Left renal pelvis (tissue), 4 donors: Measurements from ENCODE around the gene CDIPT. TPM values are rescaled to one million over a fixed set of nuclear protein-coding genes. Genes with fewer than 3 reads are reported as not detected.
"Not testable (repeated sequence)": the region's sequence is repeated elsewhere in the genome, so short reads cannot be mapped to it uniquely, and the experiment has no call there.

ENCODE experiments used
- DNase-seq, 4 donors: peaks; one replicate each; pipeline ENCODE4 v3.0.0-alpha.2; 2013; ENCODE audit warnings: low read depth in 4 of 4, low spot score in 3 of 4
- polyA plus RNA-seq, 4 donors: library from polyadenylated mRNA; unstranded; fragments of 120-200 nt; gene quantifications; one replicate each; pipeline ENCODE4 v1.2.1, GENCODE V29; 2013; ENCODE audit not compliant: insufficient read length in 4 of 4

The CDIPT gene, protein sequence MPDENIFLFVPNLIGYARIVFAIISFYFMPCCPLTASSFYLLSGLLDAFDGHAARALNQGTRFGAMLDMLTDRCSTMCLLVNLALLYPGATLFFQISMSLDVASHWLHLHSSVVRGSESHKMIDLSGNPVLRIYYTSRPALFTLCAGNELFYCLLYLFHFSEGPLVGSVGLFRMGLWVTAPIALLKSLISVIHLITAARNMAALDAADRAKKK
- 100 to 1,000 TPM in 1 of 4 donors, 10 to 100 TPM in 3; 79.6 to 114 (median 96.8) TPM for polyA plus RNA-seq

DNA sequence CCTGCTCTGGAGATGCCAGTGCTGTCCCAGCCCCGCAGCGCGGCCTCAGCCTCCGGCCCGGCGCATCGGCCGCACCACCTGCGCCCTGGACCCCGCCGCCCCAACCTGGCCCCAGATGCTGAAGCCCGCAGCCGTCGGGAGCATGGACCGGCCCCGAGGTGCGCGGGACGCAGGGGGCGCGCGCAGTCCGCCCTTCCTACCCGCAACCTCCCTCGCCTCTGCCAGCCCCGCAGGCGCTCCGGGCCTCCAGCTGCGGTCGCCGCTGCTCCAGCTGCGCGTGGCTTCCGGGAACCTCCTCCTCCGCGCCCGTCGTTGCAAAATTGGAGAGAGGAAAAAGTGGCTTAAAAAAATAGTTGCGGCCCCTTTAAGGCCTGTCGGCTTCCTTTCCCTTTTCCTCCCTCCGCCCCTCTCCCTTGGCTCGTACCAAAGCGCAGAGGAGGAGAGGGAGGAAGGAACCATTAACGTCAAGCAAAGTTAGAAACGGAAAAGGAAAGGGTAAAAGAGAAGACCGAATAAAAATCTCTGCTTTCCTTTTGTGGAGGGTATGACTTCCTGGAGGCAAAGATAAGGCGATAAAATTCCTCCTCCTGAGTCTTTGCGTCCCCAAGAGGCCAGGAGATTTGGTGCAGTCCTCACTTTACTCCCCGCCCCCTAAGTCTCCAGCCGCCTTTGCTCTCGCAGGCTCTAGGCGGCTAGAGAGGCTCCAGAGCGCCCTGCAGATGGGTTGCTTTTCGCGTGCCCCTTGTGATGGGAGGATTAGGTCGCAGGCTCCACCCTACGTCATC lies at the start of gene CDIPT:
CDIPT (minus strand) TSS at position 343 of the 785 bp plus-strand sequence. CDS start 369 bp downstream, outside the sequence.
- peak; percentile 93 to 96 (median 94) for DNase-seq

DNA sequence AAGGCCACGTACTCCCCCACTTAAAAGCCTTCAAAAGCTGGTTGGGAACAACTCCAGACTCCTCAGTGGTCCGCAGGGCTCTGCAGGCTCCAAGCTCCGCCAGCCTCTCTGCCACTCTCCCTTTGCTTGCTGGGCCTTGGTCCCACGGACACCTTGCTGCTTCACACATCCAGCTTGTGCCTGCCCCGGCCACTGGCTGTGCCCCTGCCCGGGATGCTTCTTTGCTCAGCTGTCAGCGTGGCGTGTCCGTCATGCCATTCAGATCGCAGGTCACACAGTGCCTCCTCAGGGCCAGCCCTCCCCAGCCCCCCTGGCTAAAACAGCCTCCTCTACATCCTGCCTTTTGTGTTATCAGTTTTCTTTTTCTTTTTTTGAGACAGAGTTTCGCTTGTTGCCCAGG lies 49.1 kb upstream of the CDIPT start:
- no peak for DNase-seq

DNA sequence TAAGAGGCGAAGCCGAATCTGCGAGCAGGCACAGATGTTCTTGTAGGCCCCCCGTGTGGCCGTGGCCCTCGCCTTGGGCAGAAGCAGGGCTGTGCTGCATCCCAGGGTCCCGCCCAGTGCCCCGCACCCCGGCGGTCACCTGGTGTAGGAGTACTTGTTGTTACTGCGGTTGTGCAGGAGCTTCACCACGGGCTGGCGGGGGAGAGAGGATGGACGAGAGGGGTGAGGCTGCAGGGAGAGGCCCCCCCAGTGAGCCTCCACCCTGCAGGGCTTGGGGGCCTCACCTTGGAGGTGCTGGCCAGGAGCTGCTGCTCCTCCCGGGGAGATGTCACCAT lies 48.6 kb upstream of the CDIPT start:
- DNase-seq = no peak

DNA sequence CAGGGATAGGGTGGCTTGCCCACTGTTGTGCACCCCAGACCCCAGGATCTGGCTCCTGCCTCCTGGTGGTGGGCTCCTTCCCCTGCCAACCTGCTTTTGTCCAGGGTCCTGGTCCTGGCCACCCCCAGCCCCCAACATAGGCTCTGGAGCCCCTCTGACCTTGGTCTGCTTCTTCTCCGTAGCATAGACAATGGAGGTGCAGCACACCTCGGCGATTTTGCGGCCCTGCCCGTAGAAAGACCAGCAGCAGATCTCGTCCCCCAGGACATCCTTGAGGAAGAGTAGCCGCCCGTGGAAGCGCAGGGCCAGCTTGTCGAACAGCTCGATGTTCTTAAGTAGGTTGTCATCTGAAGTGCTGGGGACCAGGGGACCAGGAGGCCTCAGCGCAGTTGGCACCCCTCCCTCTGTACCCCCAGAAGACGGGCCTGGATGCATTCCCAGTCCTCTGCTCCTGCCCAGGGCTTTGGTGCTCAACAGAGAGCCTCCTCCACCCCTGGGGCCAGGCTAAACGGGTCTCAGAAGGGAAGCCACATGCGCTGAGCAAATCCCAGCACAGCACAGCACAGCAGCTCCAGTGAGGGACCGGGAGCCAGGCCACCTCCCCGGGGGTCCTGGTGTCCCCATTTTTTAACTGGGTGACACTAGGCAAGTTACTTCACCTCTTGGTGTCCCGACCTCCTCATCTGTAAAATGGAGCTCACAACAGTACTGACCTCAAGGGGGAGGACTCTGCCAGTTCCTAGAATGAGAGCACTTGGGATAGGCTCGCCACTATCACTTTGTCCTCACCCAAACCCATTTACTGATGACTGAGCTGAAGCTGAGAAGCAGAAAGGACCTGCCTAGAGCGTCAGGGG lies 48.0 kb upstream of the CDIPT start:
- DNase-seq = no peak

DNA sequence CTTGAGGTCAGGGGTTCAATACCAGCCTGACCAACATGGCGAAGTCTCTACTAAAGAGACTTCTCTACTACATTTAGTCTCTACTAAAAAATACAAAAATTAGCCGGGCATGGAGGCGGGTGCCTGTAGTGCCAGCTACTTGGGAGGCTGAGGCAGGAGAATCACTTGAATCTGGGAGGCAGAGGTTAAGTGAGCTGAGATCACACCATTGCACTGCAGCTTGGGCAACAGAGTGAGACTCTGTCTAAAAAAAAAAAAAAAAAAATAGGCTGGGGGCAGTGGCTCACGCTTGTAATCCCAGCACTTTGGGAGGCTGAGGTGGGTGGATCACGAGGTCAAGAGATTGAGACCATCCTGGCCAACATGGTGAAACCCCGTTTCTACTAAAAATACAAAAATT lies 46.8 kb upstream of the CDIPT start:
- not testable (repeated sequence) for DNase-seq

DNA sequence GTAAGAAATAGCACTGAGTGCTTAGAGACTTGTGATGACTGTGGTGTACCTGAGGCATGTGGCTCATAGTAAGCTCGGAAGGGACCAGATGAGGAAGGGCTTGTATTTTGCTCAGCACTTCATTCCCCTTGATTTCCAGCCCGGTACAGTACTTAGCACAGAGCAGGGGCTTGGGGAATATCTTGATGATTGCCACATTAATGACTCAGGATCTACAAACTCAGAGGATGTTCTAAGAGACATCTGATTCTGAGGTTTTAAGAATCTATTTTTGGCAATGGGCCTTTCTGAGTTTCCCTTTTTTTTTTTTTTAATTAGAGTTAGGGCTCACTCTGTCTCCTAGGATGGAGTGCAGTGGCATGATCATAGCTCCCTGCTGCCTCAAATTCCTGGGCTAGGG lies 46.4 kb upstream of the CDIPT start:
- no peak for DNase-seq

DNA sequence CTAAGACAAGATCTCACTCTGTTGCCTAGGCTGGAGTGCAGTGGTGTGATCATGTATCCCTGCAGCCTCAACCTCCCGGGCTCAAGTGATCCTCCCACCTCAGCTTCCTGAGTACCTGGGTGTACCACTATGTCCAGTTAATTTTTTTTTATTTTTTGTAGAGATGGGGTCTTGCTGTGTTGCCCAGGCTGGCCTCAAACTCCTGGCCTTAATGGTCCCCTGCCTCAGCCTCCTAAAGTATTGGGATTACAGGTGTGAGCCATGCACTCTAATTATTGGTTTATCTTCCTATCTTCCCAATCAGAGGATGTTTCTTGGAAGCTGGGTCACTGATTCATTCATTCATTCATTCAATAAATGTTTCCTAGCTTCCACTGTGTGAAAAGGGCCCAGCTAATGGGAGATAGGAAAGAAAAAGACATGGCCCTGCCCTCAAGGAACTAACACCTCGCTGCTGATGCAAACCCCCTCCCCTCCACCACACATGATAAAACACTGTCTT lies 45.7 kb upstream of the CDIPT start:
- no peak for DNase-seq

DNA sequence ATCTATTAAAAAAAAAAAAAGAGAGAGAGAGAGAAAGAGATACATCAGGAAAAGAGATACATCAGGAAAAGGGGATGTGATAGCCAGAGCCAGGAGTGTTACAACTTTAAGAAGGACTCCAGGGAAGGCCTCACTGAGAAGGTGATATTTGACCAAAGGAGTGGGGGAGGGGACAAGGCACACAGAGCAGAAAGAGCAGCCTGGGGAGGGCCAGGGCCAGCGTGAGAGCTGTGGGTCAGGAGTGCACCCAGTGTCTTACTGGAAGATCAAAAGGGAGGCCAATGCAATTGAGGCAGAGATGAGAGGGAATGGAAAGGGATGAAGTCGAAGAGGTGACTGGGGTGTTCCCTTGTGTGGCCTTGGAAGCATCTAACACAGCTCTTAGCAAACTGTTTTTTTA lies 44.9 kb upstream of the CDIPT start:
- DNase-seq = no peak

DNA sequence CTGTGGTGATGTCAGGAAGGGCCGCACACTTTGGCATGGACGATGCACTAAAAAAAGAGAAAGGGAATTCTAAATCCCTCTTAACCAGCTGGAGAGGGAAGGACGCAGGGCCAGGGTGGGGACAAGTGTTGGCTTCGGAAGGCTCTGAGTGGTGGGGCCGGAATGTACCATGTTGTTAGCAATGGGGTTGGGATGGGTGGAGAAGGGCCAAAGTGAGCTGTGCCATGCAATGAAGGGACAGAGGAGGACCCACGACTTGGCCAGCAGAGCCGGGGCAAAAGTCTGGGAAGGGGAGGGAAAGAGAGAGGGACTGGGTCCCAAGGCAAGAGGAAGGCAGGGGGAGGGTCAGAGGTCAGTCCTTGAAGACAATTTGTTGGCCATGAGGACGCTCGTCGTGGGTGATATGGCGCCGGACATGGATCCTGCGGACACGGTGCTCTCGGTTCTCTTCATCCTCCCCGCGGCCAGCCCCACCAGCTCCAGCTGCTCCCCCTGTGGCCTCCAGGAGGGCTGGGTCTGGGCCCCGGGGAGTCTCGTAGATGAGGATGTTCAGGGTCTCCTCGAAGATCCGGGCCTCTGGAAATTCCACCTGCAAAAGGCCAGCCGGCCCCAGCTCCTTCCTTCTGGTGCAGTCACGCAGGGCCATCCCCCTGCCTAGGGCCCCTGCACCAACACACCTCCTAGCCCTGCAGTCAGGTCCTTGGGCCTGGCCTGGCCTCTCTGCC lies 43.7 kb upstream of the CDIPT start:
- no peak for DNase-seq

DNA sequence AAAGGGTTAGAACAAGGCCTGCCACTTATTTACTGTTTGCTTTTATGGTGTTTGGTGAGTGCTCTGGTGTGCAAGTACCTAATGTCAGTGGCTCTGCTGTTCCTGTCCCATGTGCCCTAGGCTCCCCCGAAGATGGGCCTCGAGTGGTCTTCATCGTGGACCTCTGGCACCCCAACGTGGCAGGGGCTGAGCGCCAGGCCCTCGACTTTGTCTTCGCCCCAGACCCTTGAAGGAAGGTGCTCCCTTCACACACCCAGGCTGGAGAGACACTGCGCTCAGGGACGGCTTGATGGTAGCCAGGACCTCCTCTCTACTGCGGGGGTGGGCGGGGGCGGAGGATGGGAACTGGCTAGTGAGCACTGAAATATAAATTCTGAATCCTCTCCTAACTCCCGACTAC lies 42.6 kb upstream of the CDIPT start:
- DNase-seq = no peak

DNA sequence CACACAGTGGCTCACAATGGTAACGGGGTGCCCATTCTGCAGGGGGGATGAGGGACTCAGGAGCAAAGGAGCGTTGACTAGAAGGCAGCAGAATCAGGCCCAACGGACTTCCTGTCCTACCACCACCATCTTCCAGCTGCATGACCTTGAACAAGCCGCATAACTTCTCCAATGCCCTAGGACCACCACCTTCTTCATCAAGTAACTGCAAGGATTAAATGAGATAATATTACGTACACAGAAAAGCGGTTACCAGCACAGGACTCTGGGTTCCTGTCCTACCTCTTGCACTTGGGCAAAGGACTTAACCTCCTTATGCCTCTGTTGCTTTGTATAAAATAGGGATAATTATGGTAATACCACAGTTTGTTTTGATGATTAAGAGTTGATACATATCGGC lies 41.9 kb upstream of the CDIPT start:
- DNase-seq = no peak

DNA sequence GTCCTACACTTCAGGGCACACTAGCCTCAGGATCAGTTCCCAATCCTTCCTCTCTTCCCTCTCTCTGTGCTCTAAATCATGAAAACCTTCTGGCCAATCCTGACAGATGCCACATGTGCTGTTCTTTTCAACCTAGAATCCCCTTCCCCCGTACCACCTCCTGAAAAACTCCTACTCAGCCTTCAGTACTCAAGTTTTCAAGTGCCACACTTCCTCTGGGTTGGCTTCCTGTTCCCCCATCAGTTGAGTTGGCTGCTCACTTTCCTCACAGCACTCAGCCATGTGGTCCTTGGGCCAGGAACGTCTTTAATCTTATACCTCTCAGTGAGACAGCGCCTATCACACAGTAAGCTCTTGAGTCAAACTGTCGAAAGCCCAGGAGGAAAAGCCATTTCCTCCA lies 40.6 kb upstream of the CDIPT start:
- no peak for DNase-seq

DNA sequence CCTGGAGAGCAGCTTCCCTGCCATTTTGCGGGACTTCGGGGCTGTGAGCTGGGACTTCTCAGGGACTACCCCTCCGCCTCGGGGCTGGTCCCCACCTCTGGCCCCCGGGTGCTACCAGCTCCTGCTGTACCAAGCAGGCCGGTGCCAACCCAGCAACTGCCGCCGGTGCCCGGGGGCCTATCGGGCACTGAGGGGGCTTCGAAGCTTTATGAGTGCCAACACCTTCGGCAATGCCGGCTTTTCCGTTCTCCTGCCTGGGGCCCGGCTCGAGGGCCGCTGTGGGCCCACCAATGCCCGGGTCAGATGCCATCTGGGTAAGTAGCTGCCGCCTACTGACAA lies 38.5 kb upstream of the CDIPT start:
- DNase-seq = no peak

DNA sequence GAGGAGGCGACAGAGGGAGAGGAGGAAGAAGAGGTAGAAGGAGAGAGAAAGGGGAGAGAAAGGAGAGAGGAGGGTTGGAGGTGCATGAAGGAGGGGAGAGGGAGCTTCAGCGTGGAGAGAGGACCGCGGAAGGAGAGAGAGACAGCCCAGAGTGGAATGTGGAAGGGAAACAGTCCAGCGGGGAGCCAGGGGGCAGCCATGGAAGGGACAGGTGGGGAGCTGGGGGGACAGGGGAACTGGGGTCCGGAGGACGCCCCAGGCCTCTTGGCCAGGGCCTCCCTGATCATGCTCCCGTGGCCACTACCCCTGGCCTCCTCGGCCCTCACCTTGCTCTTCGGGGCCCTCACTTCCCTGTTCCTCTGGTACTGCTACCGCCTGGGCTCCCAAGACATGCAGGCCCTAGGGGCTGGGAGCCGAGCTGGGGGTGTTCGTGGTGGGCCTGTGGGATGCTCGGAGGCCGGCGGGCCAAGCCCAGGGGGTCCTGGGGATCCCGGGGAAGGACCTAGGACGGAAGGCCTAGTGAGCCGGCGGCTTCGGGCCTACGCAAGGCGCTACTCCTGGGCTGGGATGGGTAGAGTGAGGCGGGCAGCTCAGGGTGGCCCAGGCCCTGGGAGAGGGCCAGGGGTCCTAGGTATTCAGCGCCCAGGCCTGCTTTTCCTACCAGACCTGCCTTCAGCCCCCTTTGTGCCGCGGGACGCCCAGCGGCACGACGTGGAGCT lies 38.0 kb upstream of the CDIPT start:
- DNase-seq = no peak

DNA sequence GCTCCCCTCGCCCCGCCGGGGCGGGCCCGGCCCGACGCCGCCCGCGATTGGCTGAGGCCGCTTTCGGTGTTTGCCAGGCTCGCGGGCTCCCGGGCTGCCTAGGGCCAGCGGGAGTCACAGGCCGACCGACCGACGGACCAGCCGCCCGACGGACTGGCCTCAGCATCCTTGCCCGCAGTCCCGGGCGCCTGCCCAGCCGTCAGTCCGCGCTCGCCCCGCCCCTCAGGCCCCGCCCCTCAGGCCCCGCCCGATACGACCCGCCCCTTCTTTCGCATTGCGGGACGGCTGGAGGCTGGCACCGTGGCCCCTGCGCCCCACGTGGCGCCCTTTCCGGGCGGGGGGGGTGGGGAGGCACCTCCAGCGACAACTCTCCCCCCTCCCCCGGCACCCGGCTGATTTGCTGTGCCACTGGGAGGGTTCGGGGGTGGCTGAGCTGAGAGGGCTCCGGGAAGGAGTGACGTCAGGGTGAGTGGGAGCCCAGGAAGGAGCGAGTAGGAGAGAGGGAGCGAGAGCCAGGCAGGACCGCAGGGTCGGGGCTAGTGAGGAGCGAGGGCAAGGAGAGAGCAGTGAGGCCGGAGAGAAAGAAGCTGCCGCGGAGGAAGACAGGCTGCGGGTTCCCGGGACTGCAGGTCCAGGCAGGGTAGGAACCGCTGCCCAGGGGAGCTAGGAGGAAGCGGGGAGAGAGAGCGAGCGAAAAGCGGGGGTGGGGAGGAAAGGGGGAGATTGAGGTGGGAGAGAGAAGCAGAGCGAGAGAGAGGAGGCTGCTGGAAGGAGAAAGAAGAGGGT lies 37.3 kb upstream of the CDIPT start, which contains the start of gene ASPHD1:
ASPHD1 (plus strand) TSS at position 387 of the 786 bp plus-strand sequence. CDS start 484 bp downstream, outside the sequence.
- peak in 2 of 4 donors; percentile 36 to 58 for DNase-seq

DNA sequence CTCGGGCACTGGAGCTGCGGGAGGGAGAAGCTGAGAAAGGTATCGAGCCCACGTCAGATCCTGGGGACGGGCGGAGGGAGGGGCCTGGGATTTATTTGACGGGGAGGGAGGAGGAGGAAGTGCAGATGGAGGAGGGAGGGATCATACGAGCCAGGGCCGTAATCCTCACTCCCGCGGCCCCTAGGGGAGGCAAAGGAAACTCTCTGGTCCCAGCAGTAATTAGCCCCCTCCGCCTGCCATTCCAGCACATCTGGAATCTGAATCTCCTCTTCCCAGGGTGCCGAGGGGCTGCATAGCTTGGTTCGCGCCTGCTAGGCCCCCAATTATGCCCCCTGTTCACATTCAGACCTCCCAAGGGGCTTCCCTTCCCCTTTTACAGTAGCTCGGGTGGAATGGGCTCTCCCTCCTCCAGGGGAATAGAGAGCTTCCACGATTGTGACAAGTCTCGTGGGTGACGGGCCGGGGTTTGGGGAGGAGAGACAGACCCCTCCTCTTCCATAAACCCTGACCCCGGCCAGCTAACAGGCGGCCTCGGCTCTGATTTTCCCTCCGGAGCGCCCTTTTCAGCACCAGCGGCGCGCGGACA lies 36.6 kb upstream of the CDIPT start, which contains the start of gene SEZ6L2:
SEZ6L2 (minus strand) TSS at position 35 of the 586 bp plus-strand sequence. CDS start 531 bp downstream, outside the sequence.
- peak in 3 of 4 donors; percentile 48 to 60 (median 50) for DNase-seq

DNA sequence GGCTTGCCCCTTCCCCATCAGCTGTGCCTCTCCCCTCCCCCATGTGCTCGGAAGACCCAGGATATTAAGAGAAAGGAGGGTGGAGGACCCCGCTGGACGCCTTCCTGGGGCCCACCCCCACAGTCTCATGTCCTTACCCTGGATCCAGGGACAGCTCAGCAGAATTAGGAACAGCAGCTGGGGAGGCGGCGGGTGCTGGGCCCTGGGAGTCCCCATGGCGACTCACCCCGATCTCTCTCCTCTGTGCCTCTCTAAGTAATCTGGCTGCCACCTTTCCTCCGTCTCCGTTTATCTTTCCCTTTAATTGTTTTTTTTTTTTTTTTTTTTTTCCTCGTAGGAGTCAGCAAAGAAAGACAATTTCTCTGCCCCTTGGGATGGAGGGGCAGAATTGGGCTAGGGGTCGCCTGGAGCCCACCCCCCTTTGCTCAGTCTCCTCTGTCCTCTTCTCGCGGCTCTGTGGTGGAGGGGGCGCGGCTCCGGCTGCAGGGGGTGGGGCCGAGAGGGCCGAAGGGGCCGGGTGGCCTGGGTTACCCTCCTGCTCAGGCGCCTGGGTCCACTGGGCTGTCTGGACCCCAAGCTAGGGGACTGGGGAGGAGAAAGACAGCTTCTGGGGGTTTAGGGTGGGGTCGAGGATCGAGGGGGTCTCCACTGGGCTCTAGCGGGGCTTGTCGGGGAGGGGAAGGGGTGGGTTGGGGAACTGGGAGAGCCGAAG lies 35.9 kb upstream of the CDIPT start:
- no peak for DNase-seq
